CD4-positive, alpha-beta T cell treated with Interleukin-10 for 1 hour (primary cell): ENCODE data around the gene DNAJB1.
"Not testable (repeated sequence)": the region's sequence is repeated elsewhere in the genome, so short reads cannot be mapped to it uniquely, and the experiment has no call there.

Experiments
- DNase-seq: peaks from one replicate; pipeline ENCODE4 v3.0.0-alpha.2; 2020

Gene DNAJB1

GRCh38 chr19:14552006-14552360 lies 33.8 kb upstream of the DNAJB1 start:
- DNase-seq: not testable (repeated sequence)

- peak; percentile 85 for DNase-seq
Measured at GRCh38 chr19:14551134-14552005, 33.2 kb upstream of the DNAJB1 start.

DNA sequence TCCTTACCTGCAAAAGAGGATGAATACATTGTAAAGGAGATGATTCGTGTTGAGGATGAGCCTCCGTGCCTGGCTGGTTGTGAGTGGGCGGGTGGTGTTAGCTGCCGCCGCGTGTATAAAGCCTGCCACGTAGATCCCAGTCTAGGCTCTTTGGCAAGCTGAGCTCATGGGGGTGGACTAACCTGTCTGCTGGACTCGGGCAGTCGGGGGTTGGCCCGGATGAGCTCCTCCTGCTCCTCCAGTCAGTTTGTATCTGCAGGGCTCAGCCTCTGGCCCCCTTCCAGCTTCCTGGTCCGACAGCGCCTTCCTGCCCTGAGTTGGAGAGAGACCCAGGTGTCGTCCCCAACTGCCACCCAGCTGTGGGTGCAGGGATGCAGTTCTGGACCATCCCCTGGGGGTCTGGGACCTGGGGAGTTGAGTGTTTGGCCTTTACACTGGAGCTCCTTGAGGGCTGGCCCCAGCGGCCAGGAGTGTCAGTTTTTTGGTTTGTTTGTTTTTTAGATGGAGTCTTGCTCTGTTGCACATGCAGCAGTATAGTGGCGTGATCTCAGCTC lies 32.1 kb upstream of the DNAJB1 start:
- no peak for DNase-seq

GRCh38 chr19:14545716-14546082 lies 27.5 kb upstream of the DNAJB1 start:
- no peak for DNase-seq

DNA sequence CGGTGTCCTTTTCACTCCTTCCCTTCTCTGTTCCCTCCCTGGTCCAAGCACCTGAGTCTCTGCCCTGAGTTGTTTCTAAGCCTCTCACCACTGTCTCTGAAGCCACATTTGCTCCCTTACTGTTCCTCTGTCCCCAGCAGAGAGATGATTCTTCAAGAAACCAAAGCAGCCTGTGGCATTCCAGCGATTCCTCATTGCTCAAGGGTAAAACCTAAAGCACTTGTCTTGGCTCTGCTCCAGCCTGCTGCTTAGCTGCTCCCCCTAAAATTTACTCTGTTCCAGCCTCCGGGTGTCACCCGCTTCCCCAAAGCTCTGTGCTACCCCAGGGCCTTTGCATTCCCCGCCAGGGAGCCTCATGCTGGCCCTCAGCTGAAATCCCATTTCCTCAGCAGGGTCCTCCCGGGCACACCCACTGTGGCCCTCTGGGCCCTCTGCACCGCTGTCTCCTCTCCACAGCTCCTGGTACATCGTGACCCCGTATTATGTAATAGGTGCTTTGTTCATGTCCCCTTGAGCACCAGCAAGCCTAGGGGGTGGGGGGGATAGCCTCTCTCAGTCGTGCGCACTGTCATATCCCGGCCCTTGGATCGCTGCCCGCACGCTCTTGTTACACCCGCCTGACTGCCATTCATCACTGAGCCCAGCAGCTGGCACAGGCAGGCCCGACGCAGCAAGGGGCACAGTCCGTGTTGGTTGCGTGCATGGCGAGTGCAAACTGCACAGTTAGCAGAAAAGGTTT lies 26.9 kb upstream of the DNAJB1 start:
- no peak for DNase-seq

DNA sequence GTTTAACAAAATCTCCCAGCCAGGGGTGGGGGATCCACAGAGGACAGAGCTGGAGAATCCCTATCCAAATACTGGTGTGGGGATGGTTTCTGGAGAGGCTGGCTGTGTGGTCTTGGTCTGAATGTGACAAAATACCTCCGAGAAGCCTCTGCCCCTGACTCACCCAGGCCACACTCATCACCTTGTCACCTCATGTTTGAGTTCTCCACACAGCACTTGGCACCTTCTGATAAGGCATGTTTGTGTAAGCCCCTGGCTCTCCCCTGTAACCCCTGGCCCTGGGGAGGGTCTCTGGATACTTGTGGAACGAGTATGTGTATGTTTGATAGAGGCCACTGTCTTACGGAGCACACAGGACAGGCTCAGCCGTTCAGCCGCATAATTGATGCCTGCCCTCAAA lies 25.9 kb upstream of the DNAJB1 start:
- DNase-seq: no peak

DNA sequence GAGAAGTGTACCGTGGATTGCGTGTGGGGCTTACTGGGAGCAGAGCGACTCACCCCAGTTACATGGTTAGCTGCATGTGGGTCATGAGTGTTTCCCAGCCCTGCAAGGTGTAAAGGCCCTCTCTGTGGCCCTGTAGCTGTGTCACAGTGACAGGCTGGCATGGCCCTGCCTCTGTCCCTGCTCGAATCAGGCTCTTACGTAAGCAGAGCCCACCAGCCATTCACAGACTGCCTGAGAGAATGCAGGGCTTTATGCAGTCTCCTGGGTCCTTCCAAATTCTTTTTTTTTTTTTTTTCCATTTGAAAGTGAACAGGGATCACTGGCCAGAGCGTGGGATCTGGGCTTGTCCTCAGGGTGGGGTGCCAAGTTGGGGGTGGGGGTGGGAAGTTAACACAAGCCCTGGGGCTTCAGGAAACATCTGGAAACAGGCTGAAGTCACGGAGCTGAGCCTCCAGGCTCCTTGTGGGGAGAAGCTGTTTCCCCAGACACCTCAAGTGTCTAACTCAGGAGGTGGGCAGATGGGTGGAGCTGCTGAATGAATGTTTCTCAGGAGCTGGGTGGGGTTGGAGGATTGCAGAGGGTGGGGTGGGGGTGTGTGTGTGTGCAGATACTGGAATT lies 24.6 kb upstream of the DNAJB1 start:
- no peak for DNase-seq

GRCh38 chr19:14541979-14542378 lies 23.8 kb upstream of the DNAJB1 start:
- not testable (repeated sequence) for DNase-seq

GRCh38 chr19:14540741-14541525 lies 22.7 kb upstream of the DNAJB1 start:
- DNase-seq: no peak

DNA sequence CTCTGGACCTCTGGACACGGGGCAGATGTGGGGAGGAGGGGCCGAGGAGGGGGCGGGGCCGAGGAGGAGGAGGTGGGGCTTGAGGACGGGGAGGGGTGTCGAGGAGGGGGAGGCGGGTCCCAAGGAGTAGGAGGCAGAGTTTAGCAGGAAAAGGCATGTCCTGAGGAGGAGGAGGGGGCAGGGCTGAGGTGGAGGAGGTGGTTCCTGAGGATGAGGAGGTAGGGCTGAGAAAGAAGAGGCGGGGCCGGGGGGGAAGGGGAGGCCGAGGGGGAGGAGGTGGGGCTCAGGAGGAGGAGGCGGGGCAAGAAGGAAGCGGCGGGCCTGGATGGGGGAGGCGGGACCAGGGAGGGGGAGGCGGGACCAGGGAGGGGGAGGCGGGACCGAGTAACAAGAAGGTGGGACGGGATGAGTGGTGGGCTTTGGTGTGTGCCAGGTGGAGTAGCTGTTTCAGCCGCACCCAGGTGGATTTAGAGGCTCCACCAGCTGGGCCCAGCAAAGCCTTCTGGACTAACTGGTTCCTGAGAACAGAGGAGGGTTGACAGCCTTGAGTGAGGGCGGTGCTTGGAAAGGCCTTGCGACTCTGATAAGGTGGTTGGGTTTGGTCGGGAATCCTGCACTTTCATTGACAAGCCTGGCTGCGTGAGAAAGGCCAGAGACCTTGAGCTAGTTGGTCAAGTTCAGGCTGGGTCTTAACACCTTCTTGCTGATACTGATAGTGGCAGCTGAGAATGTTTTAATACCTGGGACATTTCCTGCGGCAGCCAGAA lies 18.9 kb upstream of the DNAJB1 start:
- peak; percentile 63 for DNase-seq

DNA sequence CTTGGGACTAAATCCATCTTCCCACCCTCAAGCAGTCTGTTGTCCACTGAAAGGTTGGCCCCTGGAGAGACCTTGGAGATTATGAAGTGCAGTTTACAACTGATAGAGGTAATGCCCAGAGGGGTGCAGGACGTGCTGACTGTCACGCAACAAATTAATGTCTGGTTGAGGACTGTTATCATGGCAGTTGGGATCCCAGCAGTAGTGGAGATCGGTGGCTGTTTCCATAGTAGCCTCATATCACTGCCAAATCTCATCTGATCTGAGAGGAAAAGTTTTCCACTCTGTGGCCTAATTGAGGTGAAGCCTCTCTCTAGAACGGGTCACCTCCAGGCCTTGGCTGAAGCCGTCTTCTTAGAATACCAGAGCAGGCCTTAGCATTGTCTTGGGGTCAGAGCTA lies 15.3 kb upstream of the DNAJB1 start:
- DNase-seq: no peak

GRCh38 chr19:14530506-14530905 lies 12.3 kb upstream of the DNAJB1 start:
- no peak for DNase-seq

DNA sequence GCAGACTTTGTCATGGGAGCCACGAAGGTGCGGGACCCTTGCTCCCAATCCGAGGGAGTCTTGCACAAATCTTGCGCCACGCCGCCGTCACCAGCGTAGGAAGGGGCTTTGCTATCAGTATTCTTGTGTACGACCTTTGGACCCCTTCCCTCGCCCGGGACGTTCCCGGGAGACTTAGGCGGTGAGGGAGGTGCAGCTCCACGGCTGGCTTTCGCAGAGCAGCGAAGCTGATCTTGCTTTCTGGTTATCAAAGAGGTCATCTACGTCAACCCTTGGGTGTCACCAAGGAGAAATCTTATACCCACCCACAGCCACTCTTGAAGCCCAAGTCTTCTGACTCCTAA lies 11.8 kb upstream of the DNAJB1 start:
- peak; percentile 51 for DNase-seq

GRCh38 chr19:14529254-14530004 lies 11.2 kb upstream of the DNAJB1 start, which contains the start of gene TECR:
TECR (plus strand) TSS chr19:14529594; CDS start chr19:14529697, 103 bp downstream.
- DNase-seq: peak; percentile 100

DNA sequence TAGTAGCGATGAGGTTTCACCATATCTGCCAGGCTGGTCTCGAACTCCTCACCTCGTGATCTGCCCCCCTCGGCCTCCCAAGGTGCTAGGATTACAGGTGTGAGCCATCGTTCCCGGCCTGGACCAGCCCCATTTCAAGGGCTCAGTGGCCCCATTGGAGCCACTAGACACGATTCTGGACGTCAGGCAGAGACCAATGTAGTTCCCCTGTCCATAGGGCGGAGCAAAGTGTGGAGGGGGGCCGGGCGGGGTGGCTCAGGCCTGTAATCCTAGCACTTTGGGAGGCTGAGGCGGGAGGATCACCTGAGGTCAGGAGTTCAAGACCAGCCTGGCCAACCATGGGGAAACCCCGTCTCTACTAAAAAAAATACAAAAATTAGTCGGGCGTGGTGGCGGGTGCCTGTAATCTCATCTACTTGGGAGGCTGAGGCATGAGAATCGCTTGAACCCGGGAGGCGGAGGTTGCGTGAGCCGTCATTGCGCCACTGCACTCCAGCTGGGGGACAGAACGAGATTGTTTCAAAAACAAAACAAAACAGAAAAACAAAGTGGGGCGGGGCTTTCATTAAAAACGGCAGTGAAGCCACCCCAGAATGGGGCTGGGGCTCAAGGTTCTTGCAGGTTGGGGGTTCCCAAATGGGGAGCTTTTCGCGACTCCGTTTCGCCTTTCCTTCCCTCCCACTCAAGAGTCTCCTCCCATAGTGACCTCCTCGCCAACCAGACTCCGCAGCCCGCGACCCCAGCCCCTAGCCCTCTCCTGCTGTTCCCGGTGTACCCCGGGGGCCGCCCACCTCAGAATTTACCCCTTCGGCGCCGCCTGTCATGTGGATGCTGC lies 10.4 kb upstream of the DNAJB1 start:
- DNase-seq: no peak

GRCh38 chr19:14526423-14526822 lies 8.2 kb upstream of the DNAJB1 start:
- DNase-seq: no peak

- DNase-seq: no peak
Measured at GRCh38 chr19:14525729-14526128, 7.5 kb upstream of the DNAJB1 start.

DNA sequence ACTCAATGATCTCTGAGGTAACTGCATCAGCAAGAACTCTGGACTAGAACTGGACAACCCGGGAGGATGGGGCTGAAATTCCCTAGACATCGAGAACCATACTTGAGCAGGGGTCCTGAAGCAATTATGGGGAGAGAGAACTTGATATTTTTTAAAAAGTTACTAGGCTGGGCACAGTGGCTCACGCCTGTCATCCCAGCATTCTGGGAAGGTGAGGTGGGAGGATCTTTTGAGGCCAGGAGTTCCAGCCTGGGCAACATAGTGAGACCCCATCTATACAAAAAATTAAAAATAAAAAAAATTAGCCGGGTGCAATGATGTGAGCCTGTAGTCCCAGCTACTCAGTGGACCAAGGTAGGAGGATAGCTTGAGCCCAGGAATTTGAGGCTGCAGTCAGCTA lies 2.3 kb upstream of the DNAJB1 start:
- DNase-seq: no peak

- no peak for DNase-seq
Measured at GRCh38 chr19:14519860-14520407, 1.7 kb upstream of the DNAJB1 start.
